LoVo (cell line): ENCODE measurements around the gene IKZF2.

Experiments used
- DNase-seq: peaks from one replicate; pipeline ENCODE4 v3.0.0-alpha.2; 2016; ENCODE audit warnings: low spot score

IKZF2 gene

GRCh38 chr2:213101109-213101508, 50.3 kb downstream of the IKZF2 start:
- no peak for DNase-seq

- no peak for DNase-seq
Measured at GRCh38 chr2:213098612-213099011, 52.8 kb downstream of the IKZF2 start.

- DNase-seq: no peak
Measured at GRCh38 chr2:213091765-213092164, 59.6 kb downstream of the IKZF2 start.

- DNase-seq: no peak
Measured at GRCh38 chr2:213090772-213091171, 60.6 kb downstream of the IKZF2 start.

GRCh38 chr2:213089438-213089837, 62.0 kb downstream of the IKZF2 start:
- DNase-seq: no peak

GRCh38 chr2:213087040-213087439, 64.4 kb downstream of the IKZF2 start:
- DNase-seq: no peak

GRCh38 chr2:213086571-213086970, 64.8 kb downstream of the IKZF2 start:
- DNase-seq: no peak

- no peak for DNase-seq
Measured at GRCh38 chr2:213086050-213086449, 65.4 kb downstream of the IKZF2 start.

GRCh38 chr2:213085538-213085937, 65.9 kb downstream of the IKZF2 start:
- DNase-seq: no peak

GRCh38 chr2:213084261-213084660, 67.2 kb downstream of the IKZF2 start:
- DNase-seq: no peak

- DNase-seq: no peak
Measured at GRCh38 chr2:213080969-213081617, 70.3 kb downstream of the IKZF2 start.

- DNase-seq: no peak
Measured at GRCh38 chr2:213079756-213080155, 71.7 kb downstream of the IKZF2 start.

GRCh38 chr2:213078686-213079085, 72.7 kb downstream of the IKZF2 start:
- no peak for DNase-seq

GRCh38 chr2:213069531-213069930, 81.9 kb downstream of the IKZF2 start:
- DNase-seq: no peak

- DNase-seq: no peak
Measured at GRCh38 chr2:213068676-213069359, 82.6 kb downstream of the IKZF2 start.

- DNase-seq: no peak
Measured at GRCh38 chr2:213067888-213068287, 83.5 kb downstream of the IKZF2 start.

GRCh38 chr2:213066443-213066743, 85.0 kb downstream of the IKZF2 start:
- no peak for DNase-seq

GRCh38 chr2:213065583-213066442, 85.6 kb downstream of the IKZF2 start:
- no peak for DNase-seq

GRCh38 chr2:213064099-213064498, 87.3 kb downstream of the IKZF2 start:
- DNase-seq: no peak

GRCh38 chr2:213057977-213058376, 93.4 kb downstream of the IKZF2 start:
- DNase-seq: no peak

- DNase-seq: no peak
Measured at GRCh38 chr2:213046431-213046830, 105.0 kb downstream of the IKZF2 start.

- DNase-seq: no peak
Measured at GRCh38 chr2:213043566-213043965, 107.8 kb downstream of the IKZF2 start.

- DNase-seq: no peak
Measured at GRCh38 chr2:213042262-213042661, 109.2 kb downstream of the IKZF2 start.
